ENCODE measurements around the gene MGAT4D. TPM values are rescaled to one million over a fixed set of nuclear protein-coding genes. Genes with fewer than 3 reads are reported as not detected.
"Not testable (repeated sequence)": the region's sequence is repeated elsewhere in the genome, so short reads cannot be mapped to it uniquely, and the experiment has no call there.

The MGAT4D gene
- total RNA-seq, 6 donors from 2014 or later, result 0.79 TPM; not detected in 5

- 18 to 21% methylated on average over 8 of the region's 8 CpGs for WGBS, 2 donors
- no peaks in the 10 kb centered on the region for H3K9me3 ChIP-seq
- peak overlapping the region in 3 of 4 donors; percentile 76 to 98 (median 77) for H3K4me3 ChIP-seq
- peak overlapping the region in 3 of 4 donors; percentile 84 to 89 (median 85) for H3K27ac ChIP-seq
- ATAC-seq (ENCODE audit: low FRiP score in 2 of 2) (peak in 1 of 2 donors; percentile 19), DNase-seq (no peak)
- H3K27me3 ChIP-seq, result no peaks in the 10 kb centered on the region
- peaks cover 0 to 9% (median 0%) of the 10 kb centered on the region in 4 donors for H3K36me3 ChIP-seq
- peaks cover 4 to 17% (median 6%) of the 10 kb centered on the region in 4 donors for H3K4me1 ChIP-seq
- TF ChIP-seq EP300 (IDR thresholded peaks at IDR 0.05) (no peak), CTCF (IDR thresholded peaks at IDR 0.05) (no peak), POLR2AphosphoS5 (IDR thresholded peaks at IDR 0.05) (no peak), POLR2A (IDR thresholded peaks at IDR 0.05) (no peak)
Observed at GRCh38 chr4:140523370-140523856, 25.3 kb upstream of the MGAT4D start.

DNA sequence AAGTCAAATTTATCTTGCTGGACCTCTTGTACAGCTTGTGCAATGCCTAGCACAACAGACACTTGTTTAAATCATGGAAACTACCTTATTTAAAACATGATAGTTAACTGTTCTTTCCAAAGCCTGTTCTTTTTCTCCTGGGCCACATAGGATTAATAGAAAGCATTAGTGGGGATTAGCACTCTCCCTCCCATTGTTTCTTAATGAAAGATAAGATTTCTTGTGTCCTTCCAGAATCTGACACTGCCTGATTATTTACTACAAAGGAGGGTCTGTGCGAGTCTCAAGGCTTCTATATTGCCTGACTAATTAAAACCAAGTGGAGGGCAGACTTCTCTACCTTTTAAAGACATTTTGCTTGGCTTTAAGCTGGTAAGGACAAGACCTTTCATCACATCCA is 17.3 kb upstream of the MGAT4D start:
- Histone ChIP-seq H3K36me3 (no peaks in the 10 kb centered on the region), H3K27ac (no peak overlapping the region), H3K27me3 (no peaks in the 10 kb centered on the region), H3K4me3 (no peak overlapping the region), H3K4me1 (no peaks in the 10 kb centered on the region), H3K9me3 (no peaks in the 10 kb centered on the region)
- no peak for ATAC-seq (ENCODE audit: low FRiP score in 2 of 2)
- no peak for TF ChIP-seq POLR2AphosphoS5 (IDR thresholded peaks at IDR 0.05)
- TF ChIP-seq EP300 (IDR thresholded peaks at IDR 0.05), result no peak
- no peak for TF ChIP-seq CTCF (IDR thresholded peaks at IDR 0.05)
- no peak for TF ChIP-seq POLR2A (IDR thresholded peaks at IDR 0.05)
- no peak for DNase-seq
- WGBS, 2 donors, result 0 to 25% methylated on average over 1 of the region's 1 CpG

- not testable (repeated sequence) for H3K4me3 ChIP-seq; H3K9me3 ChIP-seq; H3K27ac ChIP-seq; DNase-seq; H3K27me3 ChIP-seq; H3K4me1 ChIP-seq; H3K36me3 ChIP-seq; ATAC-seq (ENCODE audit: low FRiP score in 2 of 2)
- 84 to 94% methylated on average over 5 of the region's 5 CpGs for WGBS, 2 donors
Observed at GRCh38 chr4:140513765-140514164, 15.7 kb upstream of the MGAT4D start.

DNA sequence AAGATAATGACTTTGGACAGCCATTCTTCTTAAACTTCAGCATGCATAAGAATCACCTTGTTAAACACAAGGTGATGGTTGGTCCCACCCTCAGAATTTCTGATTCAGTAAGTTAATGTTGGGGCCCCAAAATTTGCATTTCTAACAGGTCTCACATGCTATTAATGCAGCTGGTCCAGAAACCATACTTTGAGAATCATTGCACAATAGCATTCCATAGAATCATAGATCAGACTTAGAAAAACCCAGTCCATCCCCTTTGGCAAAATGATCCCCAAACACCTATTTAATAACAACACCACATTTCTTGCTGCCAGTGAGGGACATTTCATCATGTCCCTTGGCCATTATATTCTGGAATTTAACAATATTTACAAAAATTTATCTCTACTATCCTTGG is 6.2 kb upstream of the MGAT4D start:
- DNase-seq (no peak), ATAC-seq (ENCODE audit: low FRiP score in 2 of 2) (no peak)
- Histone ChIP-seq H3K27me3 (no peaks in the 10 kb centered on the region), H3K36me3 (no peaks in the 10 kb centered on the region), H3K4me3 (no peak overlapping the region), H3K27ac (no peak overlapping the region), H3K4me1 (no peaks in the 10 kb centered on the region), H3K9me3 (peaks cover 0 to 3% (median 0%) of the 10 kb centered on the region in 4 donors)
- TF ChIP-seq CTCF (IDR thresholded peaks at IDR 0.05), result no peak
- no peak for TF ChIP-seq EP300 (IDR thresholded peaks at IDR 0.05)
- TF ChIP-seq POLR2A (IDR thresholded peaks at IDR 0.05), result no peak
- no peak for TF ChIP-seq POLR2AphosphoS5 (IDR thresholded peaks at IDR 0.05)

GRCh38 chr4:140499391-140499790 is 1.3 kb upstream of the MGAT4D start:
- no peak for TF ChIP-seq CTCF (IDR thresholded peaks at IDR 0.05)
- TF ChIP-seq POLR2AphosphoS5 (IDR thresholded peaks at IDR 0.05), result no peak
- no peak for TF ChIP-seq POLR2A (IDR thresholded peaks at IDR 0.05)
- no peak for TF ChIP-seq EP300 (IDR thresholded peaks at IDR 0.05)
- peaks cover 0 to 14% (median 6%) of the 10 kb centered on the region in 4 donors for H3K27me3 ChIP-seq

More at GRCh38 chr4:140499391-140499790, 1.3 kb upstream of the MGAT4D start:
- Histone ChIP-seq H3K27ac (no peak overlapping the region), H3K4me3 (no peak overlapping the region), H3K9me3 (no peaks in the 10 kb centered on the region), H3K4me1 (peaks cover 0 to 10% (median 6%) of the 10 kb centered on the region in 4 donors), H3K36me3 (no peaks in the 10 kb centered on the region)
- ATAC-seq (ENCODE audit: low FRiP score in 2 of 2), result no peak
- no peak for DNase-seq
- WGBS, 2 donors, result 90 to 95% methylated on average over 4 of the region's 4 CpGs
